SK-N-SH (cell line): Measurements from ENCODE around the gene FAM83E. TPM values are rescaled to one million over a fixed set of nuclear protein-coding genes. Genes with fewer than 3 reads are reported as not detected.

Source experiments
- CTCF ChIA-PET: fragments of 300-600, 350-600 bp; formaldehyde crosslinking; extraction: SDS; loops from one replicate; lab custom pipeline; 2021; lab: Yijun Ruan, JAX
- POLR2A ChIA-PET: fragments of 350-600 bp; sonication (Branson Sonifier 250); formaldehyde crosslinking; extraction: SDS; loops from one replicate; lab custom pipeline; 2020; ENCODE audit warnings: antibody characterized with exemption, inconsistent platforms; lab: Yijun Ruan, JAX
- DNase-seq: peaks from one replicate; pipeline ENCODE4 v3.0.0; 2012
- H2AFZ ChIP-seq: fragments of 200-600 bp; sonication (generic); 2 replicates; pipeline ENCODE4 v1.8.1; 2016; ENCODE audit warnings: antibody characterized with exemption, mild to moderate bottlenecking, low read depth
- H3F3A ChIP-seq: fragments of 200-600 bp; sonication (generic); replicated peaks from 2 replicates; pipeline ENCODE3; 2016; ENCODE audit warnings: antibody characterized with exemption, mild to moderate bottlenecking; ENCODE audit not compliant: insufficient read depth
- H3K27ac ChIP-seq, 2 experiments: fragments of 200-500 bp in 1 of 2; fragments of 200-600 bp in 1 of 2; sonication (Bioruptor generic) in 1 of 2; sonication (generic), shearing (Covaris generic) in 1 of 2; 2 replicates each; pipeline versions ENCODE4 v1.5.1 to v1.6.1; 2014 to 2016; ENCODE audit warnings: low read depth in 2 of 2, inconsistent platforms in 1 of 2, low read length in 1 of 2, mild to moderate bottlenecking in 1 of 2, mixed read lengths in 1 of 2
- H3K27me3 ChIP-seq: fragments of 200-600 bp; sonication (generic), shearing (Covaris generic); 2 replicates; pipeline ENCODE4 v1.6.1; 2016; ENCODE audit warnings: mixed run types; ENCODE audit not compliant: insufficient read depth
- H3K36me3 ChIP-seq, 2 experiments: fragments of 200-500 bp in 1 of 2; fragments of 200-600 bp in 1 of 2; sonication (Bioruptor generic) in 1 of 2; sonication (generic) in 1 of 2; replicated peaks in 1 of 2; 2 replicates each; pipeline versions ENCODE3 to v1.5.1; 2014 to 2016; ENCODE audit warnings: low read length in 1 of 2, mild to moderate bottlenecking in 1 of 2; ENCODE audit not compliant: insufficient read depth in 2 of 2, control insufficient read depth in 1 of 2
- H3K4me1 ChIP-seq, 2 experiments: fragments of 200-500 bp in 1 of 2; fragments of 200-600 bp in 1 of 2; sonication (Bioruptor generic) in 1 of 2; sonication (generic), shearing (Covaris generic) in 1 of 2; 2 replicates each; pipeline versions ENCODE4 v1.5.1 to v1.6.1; 2014 to 2016; ENCODE audit warnings: low read depth in 1 of 2, low read length in 1 of 2, mixed run types in 1 of 2; ENCODE audit not compliant: insufficient read depth in 2 of 2, control insufficient read depth in 1 of 2
- H3K4me2 ChIP-seq: fragments of 200-600 bp; sonication (generic), shearing (Covaris generic); 2 replicates; pipeline ENCODE4 v1.6.1; 2017; ENCODE audit warnings: mixed run types
- H3K4me3 ChIP-seq, 2 experiments: fragments of 200-500 bp in 1 of 2; fragments of 200-600 bp in 1 of 2; sonication (Bioruptor generic) in 1 of 2; sonication (generic), shearing (Covaris generic) in 1 of 2; 2 replicates each; pipeline versions ENCODE4 v1.5.1 to v1.8.1; 2014 to 2016; ENCODE audit warnings: low read depth in 2 of 2, inconsistent platforms in 1 of 2, low read length in 1 of 2, mild to moderate bottlenecking in 1 of 2, mixed read lengths in 1 of 2, moderate library complexity in 1 of 2
- H3K79me2 ChIP-seq: fragments of 200-600 bp; sonication (generic); 2 replicates; pipeline ENCODE4 v1.8.1; 2017; ENCODE audit warnings: mild to moderate bottlenecking; ENCODE audit not compliant: insufficient read depth
- H3K9ac ChIP-seq: fragments of 200-600 bp; sonication (generic); 2 replicates; pipeline ENCODE4 v1.6.1; 2017; ENCODE audit warnings: mixed run types
- H3K9me2 ChIP-seq: fragments of 200-600 bp; sonication (generic); 2 replicates; pipeline ENCODE4 v1.6.1; 2017; ENCODE audit warnings: mixed run types
- H3K9me3 ChIP-seq: fragments of 200-600 bp; sonication (generic); 2 replicates; pipeline ENCODE4 v1.6.1; 2017; ENCODE audit warnings: mixed run types, mild to moderate bottlenecking, moderate library complexity
- H4K20me1 ChIP-seq: fragments of 200-600 bp; sonication (generic); 2 replicates; pipeline ENCODE4 v1.6.1; 2017; ENCODE audit warnings: mild to moderate bottlenecking, mixed run types; ENCODE audit not compliant: insufficient read depth
- CHD2 ChIP-seq: fragments of 150-350 bp; IDR thresholded peaks from 2 replicates; pipeline ENCODE4 v1.6.1; 2018; ENCODE audit warnings: low read length; ENCODE audit not compliant: partially characterized antibody
- FOSL2 ChIP-seq: IDR thresholded peaks from 2 replicates; pipeline ENCODE4 v1.4.0; 2012; ENCODE audit warnings: low read depth, mild to moderate bottlenecking, moderate library complexity, borderline replicate concordance
- FOXJ3 ChIP-seq: sonication (generic); formaldehyde crosslinking; IDR thresholded peaks from 2 replicates; pipeline ENCODE4 v1.5.1; 2020; ENCODE audit warnings: mild to moderate bottlenecking, missing genetic modification reagents
- FOXM1 ChIP-seq: IDR thresholded peaks from 2 replicates; pipeline ENCODE4 v1.4.0; 2012; ENCODE audit warnings: low read depth, mild to moderate bottlenecking
- GABPA ChIP-seq: IDR thresholded peaks from 2 replicates; pipeline ENCODE4 v1.4.0; 2012; ENCODE audit warnings: low read depth, mild to moderate bottlenecking
- JUND ChIP-seq: IDR thresholded peaks from 2 replicates; pipeline ENCODE4 v1.4.0; 2012
- NFIC ChIP-seq: IDR thresholded peaks from 2 replicates; pipeline ENCODE4 v1.4.0; 2012; ENCODE audit warnings: borderline replicate concordance
- POLR2AphosphoS5 ChIP-seq: IDR thresholded peaks from 2 replicates; pipeline ENCODE4 v1.6.1; 2012; ENCODE audit warnings: low read depth, low read length
- SIN3A ChIP-seq: IDR thresholded peaks from 2 replicates; pipeline ENCODE4 v1.6.1; 2012; ENCODE audit warnings: low read depth, mild to moderate bottlenecking, low read length, moderate library complexity, borderline replicate concordance
- TAF1 ChIP-seq: IDR thresholded peaks from 2 replicates; pipeline ENCODE4 v1.6.1; 2012; ENCODE audit warnings: low read depth, mild to moderate bottlenecking, low read length, moderate library complexity, borderline replicate concordance
- TEAD4 ChIP-seq: IDR thresholded peaks from 2 replicates; pipeline ENCODE4 v1.4.0; 2012; ENCODE audit warnings: mild to moderate bottlenecking, borderline replicate concordance; ENCODE audit not compliant: insufficient read depth
- WGBS: methylation state at CpG from one replicate; pipeline ENCODE4 v1.1.6; 2017; ENCODE audit warnings: low lambda C conversion rate; 5-methylcytosine and 5-hydroxymethylcytosine counted together
- polyA plus RNA-seq, 3 experiments: library from polyadenylated mRNA; depleted of rRNA; stranded (reverse); fragments of >200 nt; gene quantifications; 2 replicates each; pipeline ENCODE4 v1.2.3, GENCODE V29; 2012
- TF ChIP-seq, protein P1 (sequence below): fragments of 150-350 bp; IDR thresholded peaks from 2 replicates; pipeline ENCODE4 v1.6.1; 2017; ENCODE audit warnings: antibody characterized with exemption, low read length, low read depth, borderline replicate concordance
- TF ChIP-seq, protein P2 (sequence below): fragments of 200-600 bp; sonication (generic); IDR thresholded peaks from 2 replicates; pipeline ENCODE4 v1.6.1; 2017; ENCODE audit warnings: antibody characterized with exemption, mild to moderate bottlenecking, moderate library complexity

The FAM83E gene
- polyA plus RNA-seq, 1 of the 3 experiments (the other 2 are of a cell fraction): 0.44 TPM

DNA sequence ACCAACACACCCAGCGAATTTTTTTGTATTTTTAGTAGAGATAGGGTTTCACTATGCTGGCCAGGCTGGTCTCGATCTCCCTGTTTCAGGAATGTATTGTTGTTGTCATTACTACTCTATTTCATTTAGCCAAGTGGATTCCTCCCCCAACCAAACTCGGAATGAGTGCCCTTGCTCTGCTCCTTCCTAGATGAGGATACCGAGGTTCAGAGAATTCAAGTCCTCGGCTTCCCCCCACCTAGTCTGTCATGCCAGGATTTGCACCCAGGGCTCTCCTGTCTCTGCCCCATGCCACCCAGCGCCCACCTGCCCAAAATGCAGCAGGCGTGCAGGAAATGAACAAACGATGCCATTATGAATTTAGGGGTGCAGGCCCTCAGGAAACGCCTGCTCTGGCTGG lies 11.9 kb downstream of the FAM83E start:
- ChIA-PET POLR2A (no interaction called here), CTCF (interaction anchor here (1.4 to 2.0 kb wide), 2 partner anchors 19 to 113 kb away, joined by 4 to 6 read pairs; no protein-coding TSS in a partner anchor)
- Histone ChIP-seq H3K79me2 (no peaks in the 10 kb centered on the region), H3K27me3 (no peaks in the 10 kb centered on the region; the same call in 1 of the 2 replicates), H3K4me2 (no peak overlapping the region), H4K20me1 (no peaks in the 10 kb centered on the region), H3K9me3 (no peaks in the 10 kb centered on the region), H2AFZ (no peak overlapping the region), H3F3A (no peaks in the 10 kb centered on the region), H3K9ac (no peak overlapping the region), H3K9me2 (no peaks in the 10 kb centered on the region), H3K4me3 (no peak overlapping the region), H3K4me1 (no peaks in the 10 kb centered on the region), H3K27ac (no peak overlapping the region), H3K36me3 (no peaks in the 10 kb centered on the region)
- WGBS: 77% methylated on average over 8 of the region's 9 CpGs
- DNase-seq: no peak
- TF ChIP-seq, protein P1, sequence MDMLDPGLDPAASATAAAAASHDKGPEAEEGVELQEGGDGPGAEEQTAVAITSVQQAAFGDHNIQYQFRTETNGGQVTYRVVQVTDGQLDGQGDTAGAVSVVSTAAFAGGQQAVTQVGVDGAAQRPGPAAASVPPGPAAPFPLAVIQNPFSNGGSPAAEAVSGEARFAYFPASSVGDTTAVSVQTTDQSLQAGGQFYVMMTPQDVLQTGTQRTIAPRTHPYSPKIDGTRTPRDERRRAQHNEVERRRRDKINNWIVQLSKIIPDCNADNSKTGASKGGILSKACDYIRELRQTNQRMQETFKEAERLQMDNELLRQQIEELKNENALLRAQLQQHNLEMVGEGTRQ: no peak
- TF ChIP-seq FOSL2: no peak
- no peak for TF ChIP-seq JUND
- TF ChIP-seq FOXM1: no peak
- TF ChIP-seq TAF1: no peak

DNA sequence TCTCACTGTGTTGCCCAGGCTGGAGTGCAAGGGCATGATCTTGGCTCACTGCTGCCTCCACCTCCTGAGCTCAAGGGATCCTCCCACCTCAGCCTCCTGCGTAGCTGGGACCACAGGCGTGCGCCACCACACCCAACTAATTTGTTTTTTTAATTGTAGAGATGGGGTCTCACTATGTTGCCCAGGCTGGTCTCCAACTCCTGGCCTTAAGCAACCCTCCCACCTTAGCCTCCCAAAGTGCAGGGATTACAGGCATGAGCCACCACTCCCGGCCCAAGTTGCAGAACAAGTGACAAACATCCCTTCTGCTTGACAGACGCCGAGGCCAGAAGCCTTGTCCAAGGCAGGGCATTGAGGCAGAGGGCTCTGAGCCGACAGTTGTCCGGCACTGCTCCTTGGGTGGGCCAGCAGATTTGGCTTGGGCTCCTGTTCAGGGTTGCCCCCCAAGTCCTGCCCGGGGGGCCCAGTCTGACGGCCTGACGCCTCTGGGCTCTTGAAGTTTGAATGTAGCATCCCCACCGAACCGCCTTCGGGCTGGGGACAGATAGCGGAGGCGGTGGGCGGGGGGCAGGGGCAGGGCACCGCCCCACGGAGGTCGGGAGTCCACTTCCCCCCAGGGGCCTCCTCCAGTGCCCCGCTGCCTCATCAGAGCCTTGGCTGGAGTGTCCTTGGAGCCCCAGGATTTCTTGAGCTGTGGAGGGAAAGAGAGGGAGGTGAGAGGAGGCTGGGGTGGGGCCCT lies 14.0 kb downstream of the FAM83E start:
- Histone ChIP-seq H3K27ac (no peak overlapping the region), H2AFZ (no peak overlapping the region), H3K4me1 (no peaks in the 10 kb centered on the region), H3K9me3 (no peaks in the 10 kb centered on the region), H4K20me1 (no peaks in the 10 kb centered on the region), H3K79me2 (no peaks in the 10 kb centered on the region), H3K9me2 (no peaks in the 10 kb centered on the region), H3K4me3 (no peak overlapping the region), H3K4me2 (no peak overlapping the region), H3K9ac (no peak overlapping the region), H3F3A (no peaks in the 10 kb centered on the region), H3K27me3 (no peaks in the 10 kb centered on the region; the same call in 1 of the 2 replicates), H3K36me3 (no peaks in the 10 kb centered on the region)
- ChIA-PET CTCF (interaction anchor here (1.0 to 1.4 kb wide), 2 partner anchors 12 to 112 kb away, joined by 6 to 13 read pairs; no protein-coding TSS in a partner anchor), POLR2A (no interaction called here)
- 84% methylated on average over 18 of the region's 21 CpGs for WGBS
- DNase-seq: no peak
- no peak for TF ChIP-seq TAF1
- TF ChIP-seq FOXJ3: no peak
- no peak for TF ChIP-seq SIN3A

DNA sequence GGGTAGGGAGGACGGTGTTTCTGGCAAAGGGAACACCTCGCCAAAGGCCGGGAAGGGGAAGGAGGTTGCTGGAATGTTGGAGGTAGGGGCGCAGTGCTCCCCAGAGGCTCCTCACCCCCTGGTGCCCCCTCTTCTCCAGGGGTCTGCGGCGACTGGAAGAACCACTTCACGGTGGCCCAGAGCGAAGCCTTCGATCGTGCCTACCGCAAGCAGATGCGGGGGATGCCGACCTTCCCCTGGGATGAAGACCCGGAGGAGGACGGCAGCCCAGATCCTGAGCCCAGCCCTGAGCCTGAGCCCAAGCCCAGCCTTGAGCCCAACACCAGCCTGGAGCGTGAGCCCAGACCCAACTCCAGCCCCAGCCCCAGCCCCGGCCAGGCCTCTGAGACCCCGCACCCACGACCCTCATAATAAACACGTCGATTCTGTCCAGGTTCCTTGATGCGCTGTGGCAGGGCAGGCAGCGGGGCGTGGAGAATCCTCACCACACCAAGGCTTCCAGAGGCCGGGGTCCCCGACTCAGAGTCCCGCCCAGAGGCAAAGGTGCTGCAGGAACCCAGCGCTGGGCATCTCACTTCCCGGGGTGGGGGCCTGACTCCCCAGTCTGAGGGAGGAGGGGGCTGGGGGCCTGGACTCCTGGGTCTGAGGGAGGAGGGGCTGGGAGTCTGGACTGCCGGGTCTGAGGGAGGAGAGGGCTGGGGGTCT lies 15.7 kb downstream of the FAM83E start:
- Histone ChIP-seq H4K20me1 (no peaks in the 10 kb centered on the region), H3F3A (no peaks in the 10 kb centered on the region), H3K4me3 (no peak overlapping the region), H3K9me2 (no peaks in the 10 kb centered on the region), H3K4me1 (no peaks in the 10 kb centered on the region), H3K9ac (no peak overlapping the region), H2AFZ (no peak overlapping the region), H3K9me3 (no peaks in the 10 kb centered on the region), H3K4me2 (no peak overlapping the region), H3K36me3 (no peaks in the 10 kb centered on the region)
- POLR2A ChIA-PET: no interaction called here
- WGBS: 51% methylated on average over 29 of the region's 30 CpGs
- no peak for DNase-seq
- no peak for TF ChIP-seq POLR2AphosphoS5
- TF ChIP-seq CHD2: no peak
- no peak for TF ChIP-seq FOSL2
- no peak for TF ChIP-seq TAF1
- no peak for TF ChIP-seq JUND
- TF ChIP-seq TEAD4: no peak
- TF ChIP-seq, protein P2, sequence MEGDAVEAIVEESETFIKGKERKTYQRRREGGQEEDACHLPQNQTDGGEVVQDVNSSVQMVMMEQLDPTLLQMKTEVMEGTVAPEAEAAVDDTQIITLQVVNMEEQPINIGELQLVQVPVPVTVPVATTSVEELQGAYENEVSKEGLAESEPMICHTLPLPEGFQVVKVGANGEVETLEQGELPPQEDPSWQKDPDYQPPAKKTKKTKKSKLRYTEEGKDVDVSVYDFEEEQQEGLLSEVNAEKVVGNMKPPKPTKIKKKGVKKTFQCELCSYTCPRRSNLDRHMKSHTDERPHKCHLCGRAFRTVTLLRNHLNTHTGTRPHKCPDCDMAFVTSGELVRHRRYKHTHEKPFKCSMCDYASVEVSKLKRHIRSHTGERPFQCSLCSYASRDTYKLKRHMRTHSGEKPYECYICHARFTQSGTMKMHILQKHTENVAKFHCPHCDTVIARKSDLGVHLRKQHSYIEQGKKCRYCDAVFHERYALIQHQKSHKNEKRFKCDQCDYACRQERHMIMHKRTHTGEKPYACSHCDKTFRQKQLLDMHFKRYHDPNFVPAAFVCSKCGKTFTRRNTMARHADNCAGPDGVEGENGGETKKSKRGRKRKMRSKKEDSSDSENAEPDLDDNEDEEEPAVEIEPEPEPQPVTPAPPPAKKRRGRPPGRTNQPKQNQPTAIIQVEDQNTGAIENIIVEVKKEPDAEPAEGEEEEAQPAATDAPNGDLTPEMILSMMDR: no peak
- no peak for TF ChIP-seq GABPA
- no peak for TF ChIP-seq NFIC
- no peak for TF ChIP-seq FOXM1
- TF ChIP-seq, all 33 proteins: peak for 0
- CTCF ChIA-PET: interaction anchor here (0.7 to 1.4 kb wide), 3 partner anchors 10 to 14 kb away, joined by 3 to 13 read pairs (median 3); no protein-coding TSS in a partner anchor
- no peak overlapping the region for H3K27ac ChIP-seq
- no peaks in the 10 kb centered on the region for H3K79me2 ChIP-seq
- no peaks in the 10 kb centered on the region; the same call in 1 of the 2 replicates for H3K27me3 ChIP-seq
